H1 (cell line): Measurements from ENCODE around the gene NXPH1.

Experiments used
- EP300 ChIP-seq, 2 experiments: IDR thresholded peaks; 1 replicate in 1 of 2; 2 replicates in 1 of 2; pipeline ENCODE4 v1.6.1; 2011 to 2012; ENCODE audit warnings: low read depth in 2 of 2, low read length in 2 of 2, mild to moderate bottlenecking in 2 of 2, borderline replicate concordance in 1 of 2, inconsistent platforms in 1 of 2, moderate library complexity in 1 of 2
- JUN ChIP-seq: IDR thresholded peaks from 2 replicates; pipeline ENCODE4 v1.6.1; 2011; ENCODE audit warnings: low read depth, mild to moderate bottlenecking, improper control_type of control experiment, low read length
- KDM4A ChIP-seq: IDR thresholded peaks from one replicate; pipeline ENCODE4 v1.7.1; 2012; ENCODE audit warnings: low read depth, mild to moderate bottlenecking, moderate library complexity, low read length, inconsistent platforms; ENCODE audit not compliant: severe bottlenecking
- SAP30 ChIP-seq: fragments of 300-600 bp; sonication (generic); IDR thresholded peaks from 2 replicates; pipeline ENCODE4 v1.7.1; 2012; ENCODE audit warnings: low read length, moderate library complexity, mild to moderate bottlenecking, inconsistent platforms; ENCODE audit not compliant: insufficient read depth, insufficient replicate concordance

DNA sequence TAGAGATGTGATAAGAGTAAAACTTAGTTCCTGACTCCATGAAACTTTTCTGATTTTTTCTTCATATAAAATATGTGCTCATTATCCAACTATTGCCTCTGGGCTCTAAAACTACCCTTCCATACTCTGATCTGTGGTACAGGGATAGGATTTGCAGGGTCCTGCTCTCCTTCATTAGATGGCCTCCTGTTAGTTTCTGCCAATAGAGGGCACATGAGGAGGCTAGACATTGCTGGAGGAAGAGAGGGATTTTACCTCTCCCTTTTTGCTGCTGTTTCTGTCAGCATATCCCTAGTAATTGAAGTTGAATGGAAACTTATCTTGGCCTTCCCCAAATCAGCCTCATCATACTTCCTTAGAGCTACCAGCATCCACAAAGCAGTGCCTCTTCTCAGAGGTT, 269.4 kb downstream of the NXPH1 start:
- TF ChIP-seq EP300 (IDR thresholded peaks at IDR 0.05; ENCODE audit: borderline replicate concordance in 1 of 2, low read depth in 2 of 2, low read length in 2 of 2) (no peak), KDM4A (no peak), JUN (no peak), SAP30 (no peak)
